MM.1S (cell line): Measurements from ENCODE around the gene NBPF9.
"Not testable (repeated sequence)": the region's sequence is repeated elsewhere in the genome, so short reads cannot be mapped to it uniquely, and the experiment has no call there.

ENCODE experiments used
- EZH2 ChIP-seq: fragments of 300-600 bp; sonication (generic); optimal IDR thresholded peaks from 2 replicates; pipeline ENCODE3; 2017; ENCODE audit warnings: low read depth, mild to moderate bottlenecking, antibody characterized with exemption, low read length, mixed read lengths
- EZH2phosphoT487 ChIP-seq: fragments of 300-600 bp; sonication (generic); IDR thresholded peaks from 2 replicates; pipeline ENCODE4 v1.6.1; 2018; ENCODE audit warnings: antibody characterized with exemption, low read length
- TF ChIP-seq, protein P1 (sequence below): fragments of 300-600 bp; sonication (generic); IDR thresholded peaks from 2 replicates; pipeline ENCODE4 v1.5.1; 2016; ENCODE audit warnings: antibody characterized with exemption, low read length, mixed read lengths

DNA sequence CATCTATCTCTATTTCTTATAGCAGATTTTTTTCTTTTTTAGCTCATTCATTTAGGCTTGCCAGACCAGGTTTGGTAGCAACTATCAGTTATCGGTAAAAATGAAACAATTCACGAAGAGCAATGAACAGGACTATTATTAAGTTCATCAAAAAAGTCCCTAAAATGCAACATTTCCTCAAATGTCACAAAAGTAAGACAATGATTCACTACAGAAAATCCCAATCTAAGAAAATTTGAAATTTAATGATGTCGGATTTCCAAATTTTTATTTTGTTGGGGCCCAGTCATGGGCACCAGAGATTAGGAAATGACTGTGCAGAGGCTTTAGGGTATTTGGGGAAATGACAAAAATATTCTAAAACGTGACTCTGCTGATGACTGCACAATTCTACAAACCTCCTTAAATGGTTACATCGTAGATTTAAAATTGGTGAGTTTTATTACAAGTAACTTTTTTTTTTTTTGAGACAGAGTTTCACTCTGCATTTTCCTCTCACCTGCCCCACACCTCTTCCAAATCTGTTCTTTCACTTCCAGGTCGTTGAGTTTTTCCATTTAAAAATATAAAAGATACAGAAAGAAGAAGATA is 23.3 kb upstream of the NBPF9 start:
- TF ChIP-seq, protein P1, sequence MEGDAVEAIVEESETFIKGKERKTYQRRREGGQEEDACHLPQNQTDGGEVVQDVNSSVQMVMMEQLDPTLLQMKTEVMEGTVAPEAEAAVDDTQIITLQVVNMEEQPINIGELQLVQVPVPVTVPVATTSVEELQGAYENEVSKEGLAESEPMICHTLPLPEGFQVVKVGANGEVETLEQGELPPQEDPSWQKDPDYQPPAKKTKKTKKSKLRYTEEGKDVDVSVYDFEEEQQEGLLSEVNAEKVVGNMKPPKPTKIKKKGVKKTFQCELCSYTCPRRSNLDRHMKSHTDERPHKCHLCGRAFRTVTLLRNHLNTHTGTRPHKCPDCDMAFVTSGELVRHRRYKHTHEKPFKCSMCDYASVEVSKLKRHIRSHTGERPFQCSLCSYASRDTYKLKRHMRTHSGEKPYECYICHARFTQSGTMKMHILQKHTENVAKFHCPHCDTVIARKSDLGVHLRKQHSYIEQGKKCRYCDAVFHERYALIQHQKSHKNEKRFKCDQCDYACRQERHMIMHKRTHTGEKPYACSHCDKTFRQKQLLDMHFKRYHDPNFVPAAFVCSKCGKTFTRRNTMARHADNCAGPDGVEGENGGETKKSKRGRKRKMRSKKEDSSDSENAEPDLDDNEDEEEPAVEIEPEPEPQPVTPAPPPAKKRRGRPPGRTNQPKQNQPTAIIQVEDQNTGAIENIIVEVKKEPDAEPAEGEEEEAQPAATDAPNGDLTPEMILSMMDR = not testable (repeated sequence)
- not testable (repeated sequence) for TF ChIP-seq EZH2phosphoT487, EZH2
